Bronchial epithelial cell (primary cell): ENCODE data around the gene TBCCD1. TPM values are rescaled to one million over a fixed set of nuclear protein-coding genes. Genes with fewer than 3 reads are reported as not detected.

ENCODE experiments used
- DNase-seq: peaks from one replicate; pipeline ENCODE4 v3.0.0-alpha.2; 2010; ENCODE audit warnings: low read depth
- FAIRE-seq: peaks from 2 replicates; lab custom pipeline; 2011; peaks lifted over from hg19 to GRCh38; lab: Jason Lieb, UNC
- H3K27me3 ChIP-seq: 2 replicates; pipeline ENCODE4 v1.5.1; 2011; ENCODE audit warnings: low read length; ENCODE audit not compliant: control insufficient read depth, insufficient read depth
- H3K36me3 ChIP-seq: 2 replicates; pipeline ENCODE4 v1.5.1; 2011; ENCODE audit warnings: low read length; ENCODE audit not compliant: control insufficient read depth, insufficient read depth
- H3K4me3 ChIP-seq: 2 replicates; pipeline ENCODE4 v1.5.1; 2011; ENCODE audit warnings: mild to moderate bottlenecking, low read depth, low read length, control low read depth
- CTCF ChIP-seq: IDR thresholded peaks from 2 replicates; pipeline ENCODE4 v1.5.1; 2011; ENCODE audit warnings: mild to moderate bottlenecking, moderate library complexity, low read length, control low read depth, inconsistent platforms; ENCODE audit not compliant: insufficient read depth, severe bottlenecking
- total RNA-seq: library from RNA; depleted of rRNA; stranded (reverse); fragments of >200 nt; gene quantifications from 2 replicates; pipeline ENCODE4 v1.2.1, GENCODE V29; 2014

TBCCD1 gene
- total RNA-seq, 1 donor from 2014 or later = 13.7 TPM

GRCh38 chr3:186583831-186584230 is 16.7 kb upstream of the TBCCD1 start:
- Histone ChIP-seq H3K4me3 (no peak overlapping the region), H3K36me3 (peaks cover 11% of the 10 kb centered on the region), H3K27me3 (no peaks in the 10 kb centered on the region)
- DNase-seq (peak; percentile 74), FAIRE-seq (no peak)
- no peak for TF ChIP-seq CTCF

GRCh38 chr3:186582541-186582940 is 15.4 kb upstream of the TBCCD1 start:
- no peaks in the 10 kb centered on the region for H3K27me3 ChIP-seq
- H3K4me3 ChIP-seq = no peak overlapping the region
- no peak for FAIRE-seq
- peaks cover 11% of the 10 kb centered on the region for H3K36me3 ChIP-seq
- no peak for DNase-seq
- no peak for TF ChIP-seq CTCF

GRCh38 chr3:186580785-186581184 is 13.6 kb upstream of the TBCCD1 start:
- Histone ChIP-seq H3K27me3 (no peaks in the 10 kb centered on the region), H3K36me3 (peaks cover 16% of the 10 kb centered on the region), H3K4me3 (no peak overlapping the region)
- DNase-seq (no peak), FAIRE-seq (no peak)
- no peak for TF ChIP-seq CTCF

GRCh38 chr3:186577521-186577920 is 10.4 kb upstream of the TBCCD1 start:
- DNase-seq = no peak
- Histone ChIP-seq H3K27me3 (no peaks in the 10 kb centered on the region), H3K36me3 (peaks cover 14% of the 10 kb centered on the region), H3K4me3 (no peak overlapping the region)
- FAIRE-seq = no peak
- TF ChIP-seq CTCF = no peak

- no peak for FAIRE-seq
Observed at GRCh38 chr3:186571644-186572013, 4.5 kb upstream of the TBCCD1 start.

More at GRCh38 chr3:186571644-186572013, 4.5 kb upstream of the TBCCD1 start:
- no peak for TF ChIP-seq CTCF
- DNase-seq = no peak
- Histone ChIP-seq H3K4me3 (peak overlapping the region; percentile 66), H3K36me3 (peaks cover 6% of the 10 kb centered on the region), H3K27me3 (no peaks in the 10 kb centered on the region)
